ENCODE results near the gene ARSB. TPM values are rescaled to one million over a fixed set of nuclear protein-coding genes. Genes with fewer than 3 reads are reported as not detected.

Gene ARSB
- total and polyA plus RNA-seq, 3 donors from 2014 or later = 5.3 to 12.9 (median 11.8) TPM

DNA sequence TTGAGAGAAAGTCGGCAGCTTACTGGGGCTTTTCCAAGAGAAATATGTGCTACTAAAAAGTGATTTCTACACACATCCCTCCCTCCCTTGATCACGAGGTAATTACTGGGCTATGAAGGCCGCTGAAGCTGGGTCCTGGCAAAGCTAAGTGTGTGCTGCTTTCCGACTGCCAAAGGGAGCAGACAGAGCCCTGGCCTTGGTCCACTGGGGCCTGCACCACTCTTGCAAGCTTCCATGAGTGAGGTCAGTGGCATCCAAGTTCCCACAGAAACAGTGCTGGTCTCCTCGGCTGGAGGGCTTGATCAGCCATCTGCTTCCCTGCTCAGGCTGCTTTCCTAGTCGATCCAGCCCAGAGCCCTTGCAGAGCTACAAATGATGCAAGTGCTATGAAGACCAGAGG lies 181.8 kb downstream of the ARSB start:
- Histone ChIP-seq H3K36me3 (ENCODE audit: low read depth, missing control alignments) (no peaks in the 10 kb centered on the region), H3K4me3 (no peak overlapping the region), H3K27me3 (no peaks in the 10 kb centered on the region), H3K27ac (no peak overlapping the region), H3K4me1 (peaks cover 24% of the 10 kb centered on the region), H3K9me3 (no peaks in the 10 kb centered on the region)
- intact Hi-C loops (cut with DNase I; ENCODE audit: low total_unique reads) = no loop called here
- WGBS, 2 donors = 49 to 56% methylated on average over 6 of the region's 6 CpGs
- no peak for TF ChIP-seq POLR2A (IDR thresholded peaks at IDR 0.05)
- TF ChIP-seq, protein P1, sequence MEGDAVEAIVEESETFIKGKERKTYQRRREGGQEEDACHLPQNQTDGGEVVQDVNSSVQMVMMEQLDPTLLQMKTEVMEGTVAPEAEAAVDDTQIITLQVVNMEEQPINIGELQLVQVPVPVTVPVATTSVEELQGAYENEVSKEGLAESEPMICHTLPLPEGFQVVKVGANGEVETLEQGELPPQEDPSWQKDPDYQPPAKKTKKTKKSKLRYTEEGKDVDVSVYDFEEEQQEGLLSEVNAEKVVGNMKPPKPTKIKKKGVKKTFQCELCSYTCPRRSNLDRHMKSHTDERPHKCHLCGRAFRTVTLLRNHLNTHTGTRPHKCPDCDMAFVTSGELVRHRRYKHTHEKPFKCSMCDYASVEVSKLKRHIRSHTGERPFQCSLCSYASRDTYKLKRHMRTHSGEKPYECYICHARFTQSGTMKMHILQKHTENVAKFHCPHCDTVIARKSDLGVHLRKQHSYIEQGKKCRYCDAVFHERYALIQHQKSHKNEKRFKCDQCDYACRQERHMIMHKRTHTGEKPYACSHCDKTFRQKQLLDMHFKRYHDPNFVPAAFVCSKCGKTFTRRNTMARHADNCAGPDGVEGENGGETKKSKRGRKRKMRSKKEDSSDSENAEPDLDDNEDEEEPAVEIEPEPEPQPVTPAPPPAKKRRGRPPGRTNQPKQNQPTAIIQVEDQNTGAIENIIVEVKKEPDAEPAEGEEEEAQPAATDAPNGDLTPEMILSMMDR (IDR thresholded peaks at IDR 0.05) = no peak
- DNase-seq = peak; percentile 57

DNA sequence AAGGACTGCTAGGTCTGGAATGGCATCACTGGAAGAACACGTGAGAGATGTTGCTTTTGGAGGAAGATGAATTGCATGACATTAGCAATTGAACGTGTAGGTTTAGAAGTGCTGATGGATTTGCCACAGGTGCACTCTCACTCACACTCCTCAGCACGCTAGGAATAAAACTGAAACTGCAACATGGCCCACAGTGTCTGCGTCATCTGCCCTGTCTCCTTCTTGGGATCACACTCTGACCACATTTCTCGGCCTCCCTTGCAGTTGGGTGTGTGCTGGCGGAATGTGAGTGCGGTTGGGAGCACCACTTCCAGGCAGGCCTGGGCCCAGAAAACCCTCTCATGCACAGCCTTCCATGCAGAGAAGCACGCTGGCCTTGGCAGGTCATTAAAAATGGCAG lies 183.7 kb downstream of the ARSB start:
- no peak overlapping the region for H3K27ac ChIP-seq
- intact Hi-C loops (cut with DNase I; ENCODE audit: low total_unique reads) = no loop called here
- H3K27me3 ChIP-seq = no peaks in the 10 kb centered on the region
- TF ChIP-seq, protein P1 (IDR thresholded peaks at IDR 0.05) = no peak
- no peak for TF ChIP-seq POLR2A (IDR thresholded peaks at IDR 0.05)
- no peaks in the 10 kb centered on the region for H3K9me3 ChIP-seq
- WGBS, 2 donors = 92 to 95% methylated on average over 5 to 8 of the region's 8 CpGs
- no peaks in the 10 kb centered on the region for H3K36me3 ChIP-seq (ENCODE audit: low read depth, missing control alignments)
- no peak overlapping the region for H3K4me3 ChIP-seq
- no peak for DNase-seq
- H3K4me1 ChIP-seq = peaks cover 22% of the 10 kb centered on the region

DNA sequence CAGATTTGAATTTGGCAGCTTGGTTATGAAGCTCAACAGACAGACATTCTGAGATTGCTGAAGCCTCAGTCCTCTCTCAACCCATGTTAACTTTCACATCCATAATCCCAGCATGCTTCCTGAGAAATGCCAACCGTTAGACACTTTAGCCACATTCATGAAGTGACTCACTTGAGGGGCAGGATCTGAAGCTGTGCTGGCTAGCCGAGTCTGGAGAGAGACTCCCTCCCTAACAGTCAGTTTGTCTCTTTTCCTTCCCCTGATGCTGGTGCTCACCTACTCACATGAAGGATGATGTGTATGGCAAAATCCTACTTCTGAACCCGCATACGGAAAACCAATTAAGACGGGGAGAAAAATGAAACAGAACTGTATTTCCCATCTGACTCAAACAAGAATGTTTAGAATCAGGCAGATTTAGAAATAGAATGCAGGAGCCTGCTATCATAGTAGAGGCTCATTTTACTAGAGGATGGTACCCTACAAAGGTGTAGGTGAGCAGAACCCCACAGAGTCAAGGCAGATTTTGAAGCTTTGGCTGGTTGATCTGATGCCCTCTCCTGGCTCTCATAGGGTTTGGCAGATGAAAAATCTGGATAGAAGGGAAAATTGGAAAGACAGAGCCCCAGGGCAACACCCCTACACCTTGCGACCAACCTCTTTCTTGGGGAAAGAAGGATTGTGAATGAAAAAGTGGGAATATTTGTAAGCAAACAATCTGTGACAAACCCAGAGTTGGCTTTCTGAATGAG lies 185.7 kb downstream of the ARSB start:
- no peak for DNase-seq
- Histone ChIP-seq H3K4me1 (peaks cover 7% of the 10 kb centered on the region), H3K4me3 (no peak overlapping the region), H3K27me3 (no peaks in the 10 kb centered on the region), H3K9me3 (no peaks in the 10 kb centered on the region), H3K36me3 (ENCODE audit: low read depth, missing control alignments) (no peaks in the 10 kb centered on the region), H3K27ac (no peak overlapping the region)
- 89 to 93% methylated on average over 6 of the region's 6 CpGs for WGBS, 2 donors
- no peak for TF ChIP-seq POLR2A (IDR thresholded peaks at IDR 0.05)
- TF ChIP-seq, protein P1 (IDR thresholded peaks at IDR 0.05) = no peak
- intact Hi-C loops (cut with DNase I; ENCODE audit: low total_unique reads) = no loop called here

DNA sequence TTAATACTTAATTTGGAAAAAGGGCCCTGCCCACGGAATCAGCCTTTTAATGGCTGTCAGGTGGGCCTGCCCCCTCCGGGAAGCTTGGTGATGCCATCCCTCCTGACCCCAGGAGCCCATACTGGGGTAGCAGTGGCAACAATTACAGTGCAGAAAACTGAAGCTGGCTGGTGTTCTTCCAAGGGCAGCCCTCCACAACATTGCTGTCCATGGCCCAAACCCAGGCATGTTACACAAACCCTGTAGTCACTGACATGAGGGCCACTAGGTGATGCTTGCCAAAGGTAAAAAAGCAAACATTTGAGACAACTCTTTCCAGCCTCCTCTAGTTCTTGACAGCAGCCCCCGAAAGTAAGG lies 186.5 kb downstream of the ARSB start:
- TF ChIP-seq, protein P1 (IDR thresholded peaks at IDR 0.05) = no peak
- TF ChIP-seq POLR2A (IDR thresholded peaks at IDR 0.05) = no peak
- no peaks in the 10 kb centered on the region for H3K36me3 ChIP-seq (ENCODE audit: low read depth, missing control alignments)
- intact Hi-C loops (cut with DNase I; ENCODE audit: low total_unique reads) = no loop called here
- no peaks in the 10 kb centered on the region for H3K27me3 ChIP-seq
- peaks cover 3% of the 10 kb centered on the region for H3K4me1 ChIP-seq
- 86 to 93% methylated on average over 3 of the region's 3 CpGs for WGBS, 2 donors
- no peaks in the 10 kb centered on the region for H3K9me3 ChIP-seq
- H3K27ac ChIP-seq = no peak overlapping the region
- DNase-seq = no peak
- no peak overlapping the region for H3K4me3 ChIP-seq
